H9 (cell line): Measurements from ENCODE around the gene ZNF217. TPM values are rescaled to one million over a fixed set of nuclear protein-coding genes. Genes with fewer than 3 reads are reported as not detected.
A peak's percentile ranks its signal among the peaks of the same experiment; 100 is the strongest.

ENCODE experiments used
- DNase-seq: peaks from one replicate; pipeline ENCODE4 v3.0.0-alpha.2; 2017
- H2AFZ ChIP-seq: one replicate; pipeline ENCODE4 v1.6.1; 2013; ENCODE audit warnings: mild to moderate bottlenecking, low read length, control low read depth, moderate library complexity
- H2AK5ac ChIP-seq: 2 replicates; pipeline ENCODE4 v1.6.1; 2013; ENCODE audit warnings: low read length, control low read depth, mixed read lengths; ENCODE audit not compliant: insufficient read length
- H2BK120ac ChIP-seq: one replicate; pipeline ENCODE4 v1.6.1; 2013; ENCODE audit warnings: low read depth, mild to moderate bottlenecking, low read length, control low read depth, inconsistent platforms; ENCODE audit not compliant: poor library complexity, severe bottlenecking
- H2BK12ac ChIP-seq: 2 replicates; pipeline ENCODE4 v1.6.1; 2013; ENCODE audit warnings: low read length, control low read depth, mixed read lengths, low read depth; ENCODE audit not compliant: insufficient read length
- H2BK15ac ChIP-seq: 2 replicates; pipeline ENCODE4 v1.6.1; 2013; ENCODE audit warnings: low read depth, low read length, control low read depth
- H2BK20ac ChIP-seq: one replicate; pipeline ENCODE4 v1.6.1; 2013; ENCODE audit warnings: low read depth, mild to moderate bottlenecking, low read length, control low read depth, inconsistent platforms; ENCODE audit not compliant: poor library complexity, severe bottlenecking
- H2BK5ac ChIP-seq: 2 replicates; pipeline ENCODE4 v1.6.1; 2013; ENCODE audit warnings: low read length, control low read depth, mixed read lengths; ENCODE audit not compliant: insufficient read length
- H3K14ac ChIP-seq: 2 replicates; pipeline ENCODE4 v1.6.1; 2013; ENCODE audit warnings: low read length, control low read depth; ENCODE audit not compliant: insufficient read depth
- H3K18ac ChIP-seq: 2 replicates; pipeline ENCODE4 v1.6.1; 2013; ENCODE audit warnings: low read depth, mild to moderate bottlenecking, mixed read lengths, low read length, control low read depth; ENCODE audit not compliant: insufficient read length
- H3K23ac ChIP-seq: 2 replicates; pipeline ENCODE4 v1.6.1; 2013; ENCODE audit warnings: low read length, control low read depth, mixed read lengths, low read depth; ENCODE audit not compliant: insufficient read length
- H3K23me2 ChIP-seq: 2 replicates; pipeline ENCODE4 v1.6.1; 2013; ENCODE audit warnings: low read depth, mild to moderate bottlenecking, mixed read lengths, low read length, control low read depth; ENCODE audit not compliant: insufficient read length, poor library complexity, severe bottlenecking
- H3K27ac ChIP-seq: 2 replicates; pipeline ENCODE4 v1.5.1; 2013; ENCODE audit warnings: low read length, control low read depth, mixed read lengths, low read depth; ENCODE audit not compliant: insufficient read length
- H3K27me3 ChIP-seq: 2 replicates; pipeline ENCODE4 v1.6.1; 2013; ENCODE audit warnings: low read length, control low read depth, inconsistent platforms; ENCODE audit not compliant: insufficient read depth
- H3K4ac ChIP-seq: 2 replicates; pipeline ENCODE4 v1.6.1; 2013; ENCODE audit warnings: low read depth, mild to moderate bottlenecking, control low read depth, inconsistent platforms, low read length, moderate library complexity
- H3K4me1 ChIP-seq: 2 replicates; pipeline ENCODE4 v1.6.1; 2013; ENCODE audit warnings: low read length, control low read depth, inconsistent platforms; ENCODE audit not compliant: insufficient read depth
- H3K4me2 ChIP-seq: 2 replicates; pipeline ENCODE4 v1.6.1; 2013; ENCODE audit warnings: low read length, control low read depth, mixed read lengths; ENCODE audit not compliant: insufficient read length, insufficient read depth
- H3K56ac ChIP-seq: 2 replicates; pipeline ENCODE4 v1.6.1; 2013; ENCODE audit warnings: low read depth, mild to moderate bottlenecking, mixed read lengths, low read length, control low read depth; ENCODE audit not compliant: insufficient read length
- H3K79me1 ChIP-seq: 2 replicates; pipeline ENCODE4 v1.6.1; 2013; ENCODE audit warnings: low read depth, mild to moderate bottlenecking, moderate library complexity, low read length, control low read depth, inconsistent platforms; ENCODE audit not compliant: insufficient read depth, poor library complexity, severe bottlenecking
- H3K79me2 ChIP-seq: 2 replicates; pipeline ENCODE4 v1.6.1; 2013; ENCODE audit warnings: low read length, control low read depth, inconsistent platforms; ENCODE audit not compliant: insufficient read depth
- H3K9ac ChIP-seq: 2 replicates; pipeline ENCODE4 v1.6.1; 2013; ENCODE audit warnings: low read length, control low read depth, mixed read lengths; ENCODE audit not compliant: insufficient read length; ENCODE audit errors: extremely low read depth
- H3K9me3 ChIP-seq: one replicate; pipeline ENCODE4 v1.6.1; 2013; ENCODE audit warnings: low read depth, low read length, inconsistent platforms; ENCODE audit not compliant: control insufficient read depth
- H3T11ph ChIP-seq: one replicate; pipeline ENCODE4 v1.6.1; 2013; ENCODE audit warnings: mild to moderate bottlenecking, low read length, control low read depth, inconsistent platforms
- H4K20me1 ChIP-seq: one replicate; pipeline ENCODE4 v1.6.1; 2013; ENCODE audit not compliant: control insufficient read depth, insufficient read length, insufficient read depth
- H4K5ac ChIP-seq: 2 replicates; pipeline ENCODE4 v1.6.1; 2013; ENCODE audit warnings: low read depth, mild to moderate bottlenecking, mixed read lengths, low read length, control low read depth; ENCODE audit not compliant: insufficient read length
- H4K8ac ChIP-seq: replicated peaks from 2 replicates; pipeline ENCODE4 v1.6.1; 2013; ENCODE audit warnings: low read length, control low read depth, mixed read lengths, low read depth; ENCODE audit not compliant: insufficient read length
- H4K91ac ChIP-seq: 2 replicates; pipeline ENCODE4 v1.6.1; 2013; ENCODE audit warnings: low read depth, mild to moderate bottlenecking, moderate library complexity, mixed read lengths, low read length, control low read depth; ENCODE audit not compliant: insufficient read length
- H3K27ac Mint-ChIP-seq, 3 experiments: 2 replicates in 2 of 3; 3 replicates in 1 of 3; pipeline ENCODE4 v1.8.0; 2020 to 2021; ENCODE audit warnings: mixed read lengths in 3 of 3, mild to moderate bottlenecking in 1 of 3, moderate library complexity in 1 of 3
- H3K27me3 Mint-ChIP-seq: 2 replicates; pipeline ENCODE4 v1.8.0; 2021; ENCODE audit warnings: low read depth, mild to moderate bottlenecking, moderate library complexity, mixed read lengths
- H3K36me3 Mint-ChIP-seq, 3 experiments: 2 replicates in 2 of 3; 3 replicates in 1 of 3; pipeline ENCODE4 v1.8.0; 2020 to 2021; ENCODE audit warnings: low read depth in 3 of 3, mixed read lengths in 3 of 3; ENCODE audit not compliant: insufficient read depth in 1 of 3
- H3K4me1 Mint-ChIP-seq, 2 experiments: 2 replicates each; pipeline ENCODE4 v1.8.0; 2020; ENCODE audit warnings: mixed read lengths in 2 of 2
- H3K4me3 Mint-ChIP-seq, 2 experiments: 2 replicates in 1 of 2; 3 replicates in 1 of 2; pipeline ENCODE4 v1.8.0; 2020 to 2021; ENCODE audit warnings: mild to moderate bottlenecking in 2 of 2, mixed read lengths in 2 of 2, moderate library complexity in 1 of 2
- H3K9me3 Mint-ChIP-seq, 2 experiments: 2 replicates in 1 of 2; 3 replicates in 1 of 2; pipeline ENCODE4 v1.8.0; 2020; ENCODE audit warnings: mild to moderate bottlenecking in 2 of 2, mixed read lengths in 2 of 2, moderate library complexity in 1 of 2
- CTCF ChIP-seq: fragments of 200-600 bp; sonication (generic); conservative IDR thresholded peaks from 3 replicates; pipeline ENCODE4 v1.8.0; 2021; ENCODE audit warnings: antibody characterized with exemption, mild to moderate bottlenecking
- WGBS: extraction: QIAGEN DNeasy Blood & Tissue Kit; methylation state at CpG from one replicate; pipeline ENCODE4 v1.1.7; 2013; ENCODE audit warnings: missing lambda C conversion rate, low lambda C conversion rate, mixed read lengths; ENCODE audit not compliant: insufficient read length; ENCODE audit errors: extremely low coverage; 5-methylcytosine and 5-hydroxymethylcytosine counted together
- total RNA-seq: library from RNA; stranded (reverse); gene quantifications from 2 replicates; pipeline ENCODE4 v1.2.1, GENCODE V29; 2021

Gene ZNF217
- total RNA-seq, 1 experiment from 2014 or later = 82.8 TPM

GRCh38 chr20:53623454-53624211, 30.0 kb upstream of the ZNF217 start:
- peak overlapping the region; percentile 76 for H3K27ac ChIP-seq
- no peaks in the 10 kb centered on the region for H3K36me3 Mint-ChIP-seq

More at GRCh38 chr20:53623454-53624211, 30.0 kb upstream of the ZNF217 start:
- Mint-ChIP-seq H3K27ac (peak overlapping the region; percentile 94 to 99 (median 97)), H3K4me1 (peaks cover 34 to 35% of the 10 kb centered on the region in 2 experiments), H3K4me3 (peak overlapping the region; percentile 58 to 67), H3K27me3 (no peaks in the 10 kb centered on the region), H3K9me3 (no peaks in the 10 kb centered on the region)
- Histone ChIP-seq H3K56ac (peak overlapping the region; percentile 16), H3K79me1 (no peaks in the 10 kb centered on the region), H4K91ac (no peak overlapping the region), H2AK5ac (no peak overlapping the region), H2BK120ac (peak overlapping the region; percentile 3), H3K9ac (peak overlapping the region; percentile 42), H2BK20ac (peak overlapping the region; percentile 93), H2BK15ac (no peak overlapping the region), H2BK5ac (peak overlapping the region; percentile 16), H3K4me2 (peak overlapping the region; percentile 52), H2BK12ac (no peak overlapping the region), H3K4me1 (peaks cover 8% of the 10 kb centered on the region; the same call in 1 of the 2 replicates), H3K9me3 (no peaks in the 10 kb centered on the region), H4K20me1 (no peaks in the 10 kb centered on the region), H3K4ac (no peak overlapping the region; the same call in 1 of the 2 replicates), H3K18ac (peak overlapping the region; percentile 53), H3T11ph (peak overlapping the region; percentile 87), H3K27me3 (no peaks in the 10 kb centered on the region), H3K23me2 (peaks cover 2% of the 10 kb centered on the region), H2AFZ (peak overlapping the region; percentile 86), H4K5ac (peak overlapping the region; percentile 19), H3K14ac (peak overlapping the region; percentile 69; the same call in 1 of the 2 replicates), H4K8ac (peak overlapping the region; percentile 32), H3K79me2 (no peaks in the 10 kb centered on the region), H3K23ac (no peak overlapping the region)
- peak; percentile 64 for DNase-seq
- WGBS = no CpG with 5 or more reads among the region's 13 CpGs
- TF ChIP-seq CTCF = no peak
